Measurements from ENCODE around the gene KDM5A. TPM values are rescaled to one million over a fixed set of nuclear protein-coding genes. Genes with fewer than 3 reads are reported as not detected.

KDM5A gene
- polyA plus RNA-seq, 1 donor: 25.9 TPM

DNA sequence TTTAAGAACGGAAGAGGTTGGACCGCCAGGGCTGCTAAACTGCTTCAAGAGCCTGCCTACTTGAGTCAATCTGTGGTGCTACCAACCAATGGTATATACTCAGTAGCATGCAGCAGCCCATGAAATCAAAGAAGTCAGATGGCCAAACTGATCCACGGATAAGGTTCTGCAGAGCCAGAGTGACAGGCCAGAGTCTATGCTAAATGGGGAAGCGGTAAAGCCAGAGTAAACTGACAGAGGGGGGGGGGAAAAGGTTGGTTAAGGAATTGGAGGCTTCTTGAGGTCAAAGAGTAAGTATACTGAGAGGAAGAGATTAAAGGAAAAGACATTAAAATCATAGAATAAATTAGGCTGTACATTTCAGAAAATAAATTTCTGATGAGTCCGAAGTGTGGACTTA, 111.1 kb downstream of the KDM5A start:
- Histone ChIP-seq H3K4me3 (ENCODE audit: low read length) (no peak overlapping the region), H3K27me3 (ENCODE audit: control insufficient read depth, insufficient read depth, low read length) (no peaks in the 10 kb centered on the region), H3K36me3 (ENCODE audit: control insufficient read depth, insufficient read depth, low read length) (peaks cover 6% of the 10 kb centered on the region), H3K4me1 (ENCODE audit: control insufficient read depth, insufficient read depth, low read length) (no peaks in the 10 kb centered on the region), H3K27ac (ENCODE audit: low read length) (no peak overlapping the region), H3K9me3 (ENCODE audit: control insufficient read depth, low read depth, low read length) (no peaks in the 10 kb centered on the region)
- 100% methylated on average over 2 of the region's 5 CpGs for WGBS (ENCODE audit: insufficient coverage, low lambda C conversion rate)
- DNase-seq: no peak

DNA sequence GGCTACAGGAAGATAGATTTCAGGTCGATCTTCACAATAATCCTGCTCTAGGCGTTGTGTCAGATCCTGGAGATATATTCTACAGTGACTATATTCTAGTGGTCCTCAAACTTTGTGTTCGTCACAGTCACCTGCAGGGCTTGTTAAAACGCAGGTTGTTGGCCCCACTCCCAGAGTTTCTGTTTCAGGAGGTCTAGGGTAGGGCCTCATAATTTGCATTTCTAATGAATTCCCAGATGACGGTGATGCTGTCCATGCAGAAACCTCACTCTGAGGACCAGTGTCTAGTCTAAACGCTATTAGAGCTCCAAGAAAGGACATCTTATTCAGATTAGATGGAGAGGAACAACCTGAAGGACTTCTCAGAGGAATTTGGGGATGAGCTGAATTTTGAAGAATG, 113.3 kb downstream of the KDM5A start:
- Histone ChIP-seq H3K27ac (ENCODE audit: low read length) (no peak overlapping the region), H3K27me3 (ENCODE audit: control insufficient read depth, insufficient read depth, low read length) (no peaks in the 10 kb centered on the region), H3K4me1 (ENCODE audit: control insufficient read depth, insufficient read depth, low read length) (no peaks in the 10 kb centered on the region), H3K36me3 (ENCODE audit: control insufficient read depth, insufficient read depth, low read length) (no peaks in the 10 kb centered on the region), H3K4me3 (ENCODE audit: low read length) (no peak overlapping the region), H3K9me3 (ENCODE audit: control insufficient read depth, low read depth, low read length) (no peaks in the 10 kb centered on the region)
- DNase-seq: no peak
- WGBS (ENCODE audit: insufficient coverage, low lambda C conversion rate): 100% methylated on average over 2 of the region's 6 CpGs

DNA sequence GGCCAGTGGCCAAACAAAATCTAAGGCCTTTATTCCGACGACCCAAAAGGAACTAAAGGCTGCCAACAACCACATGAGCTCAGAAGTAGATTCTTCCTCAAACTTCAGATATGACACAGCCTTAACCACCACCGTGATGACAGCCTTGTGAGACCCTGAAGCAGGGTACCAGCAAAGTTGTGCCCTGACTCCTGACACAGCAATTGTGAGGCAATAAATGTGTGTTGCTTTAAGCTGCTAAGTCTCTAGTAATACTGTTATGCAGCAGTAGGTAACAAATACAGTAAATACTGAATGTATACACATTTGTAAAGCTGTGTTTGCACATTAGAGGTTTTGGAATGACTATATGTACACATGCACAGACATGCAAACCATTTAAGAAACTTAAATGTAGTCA, 115.7 kb downstream of the KDM5A start:
- peaks cover 3% of the 10 kb centered on the region for H3K27me3 ChIP-seq (ENCODE audit: control insufficient read depth, insufficient read depth, low read length)
- no peaks in the 10 kb centered on the region for H3K4me1 ChIP-seq (ENCODE audit: control insufficient read depth, insufficient read depth, low read length)
- no peaks in the 10 kb centered on the region for H3K36me3 ChIP-seq (ENCODE audit: control insufficient read depth, insufficient read depth, low read length)
- no peak overlapping the region for H3K27ac ChIP-seq (ENCODE audit: low read length)
- no peak for DNase-seq
- no peaks in the 10 kb centered on the region for H3K9me3 ChIP-seq (ENCODE audit: control insufficient read depth, low read depth, low read length)
- WGBS (ENCODE audit: insufficient coverage, low lambda C conversion rate): no CpG with 5 or more reads among the region's 3 CpGs
- H3K4me3 ChIP-seq (ENCODE audit: low read length): no peak overlapping the region

DNA sequence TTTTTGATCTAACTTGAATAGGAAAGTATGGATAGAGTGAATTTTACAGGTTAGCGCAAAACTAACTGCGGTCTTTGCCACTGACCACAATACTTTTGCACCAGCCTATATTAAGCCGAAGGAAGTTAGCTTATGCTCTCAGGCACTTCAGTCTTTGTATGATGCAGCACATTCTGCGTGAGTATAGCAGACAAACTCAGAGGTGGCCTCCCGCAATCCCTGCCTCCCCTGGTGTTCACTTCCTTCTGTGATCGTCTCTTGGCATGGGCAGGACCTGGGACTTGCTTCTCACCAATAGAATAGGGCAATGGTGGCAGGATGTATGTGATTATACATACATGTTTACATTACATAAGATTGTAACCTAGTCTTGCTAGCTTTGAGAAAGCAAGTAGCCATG, 116.2 kb downstream of the KDM5A start:
- H3K27ac ChIP-seq (ENCODE audit: low read length): no peak overlapping the region
- H3K27me3 ChIP-seq (ENCODE audit: control insufficient read depth, insufficient read depth, low read length): peaks cover 6% of the 10 kb centered on the region
- no peaks in the 10 kb centered on the region for H3K9me3 ChIP-seq (ENCODE audit: control insufficient read depth, low read depth, low read length)
- no peak overlapping the region for H3K4me3 ChIP-seq (ENCODE audit: low read length)
- no peaks in the 10 kb centered on the region for H3K36me3 ChIP-seq (ENCODE audit: control insufficient read depth, insufficient read depth, low read length)
- no CpG with 5 or more reads among the region's 6 CpGs for WGBS (ENCODE audit: insufficient coverage, low lambda C conversion rate)
- no peak for DNase-seq
- no peaks in the 10 kb centered on the region for H3K4me1 ChIP-seq (ENCODE audit: control insufficient read depth, insufficient read depth, low read length)

DNA sequence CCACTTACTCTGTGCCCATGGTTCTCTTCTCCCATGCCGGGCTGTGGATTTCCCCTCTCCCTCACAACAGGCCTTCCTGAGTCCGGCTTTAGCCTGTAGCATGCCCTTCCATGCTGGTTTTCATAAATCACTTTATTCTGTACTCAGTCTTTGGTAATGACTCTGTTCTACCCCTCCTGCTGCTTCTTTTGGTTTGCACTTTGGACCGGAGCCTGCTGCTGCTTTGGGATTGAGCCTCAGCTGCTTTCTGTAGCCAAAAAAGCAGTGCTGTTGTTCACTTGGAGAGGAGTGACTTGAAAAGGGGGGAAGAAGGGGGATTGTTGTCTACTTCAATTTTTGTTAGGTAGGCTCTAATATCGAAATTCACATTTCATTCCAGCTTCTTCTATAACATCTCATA, 118.0 kb downstream of the KDM5A start:
- DNase-seq: no peak
- Histone ChIP-seq H3K4me3 (ENCODE audit: low read length) (no peak overlapping the region), H3K27me3 (ENCODE audit: control insufficient read depth, insufficient read depth, low read length) (peaks cover 17% of the 10 kb centered on the region), H3K4me1 (ENCODE audit: control insufficient read depth, insufficient read depth, low read length) (no peaks in the 10 kb centered on the region), H3K36me3 (ENCODE audit: control insufficient read depth, insufficient read depth, low read length) (no peaks in the 10 kb centered on the region), H3K27ac (ENCODE audit: low read length) (no peak overlapping the region), H3K9me3 (ENCODE audit: control insufficient read depth, low read depth, low read length) (no peaks in the 10 kb centered on the region)
- 100% methylated on average over 1 of the region's 4 CpGs for WGBS (ENCODE audit: insufficient coverage, low lambda C conversion rate)

DNA sequence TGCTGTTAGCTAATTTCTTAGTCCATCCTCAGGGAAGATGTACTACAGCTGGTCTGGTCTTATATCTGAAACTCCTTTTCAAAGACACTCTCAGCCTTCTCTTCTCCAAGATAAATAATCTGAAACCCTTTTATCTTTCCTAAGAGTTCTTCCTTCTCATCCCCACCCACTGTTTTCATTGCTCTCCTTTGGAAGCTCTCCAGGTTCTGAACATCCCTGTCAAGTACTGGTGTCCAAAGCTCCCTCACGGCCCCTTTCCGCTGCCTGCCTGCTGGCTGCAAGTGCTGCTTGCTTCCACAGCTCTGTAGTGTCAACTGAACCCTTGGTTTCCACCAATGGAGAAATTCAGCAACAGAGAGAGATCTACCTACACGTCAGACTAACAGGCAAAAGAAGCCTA, 119.9 kb downstream of the KDM5A start:
- no peak overlapping the region for H3K27ac ChIP-seq (ENCODE audit: low read length)
- no peaks in the 10 kb centered on the region for H3K9me3 ChIP-seq (ENCODE audit: control insufficient read depth, low read depth, low read length)
- H3K27me3 ChIP-seq (ENCODE audit: control insufficient read depth, insufficient read depth, low read length): peaks cover 17% of the 10 kb centered on the region
- no peak for DNase-seq
- no peaks in the 10 kb centered on the region for H3K36me3 ChIP-seq (ENCODE audit: control insufficient read depth, insufficient read depth, low read length)
- no peak overlapping the region for H3K4me3 ChIP-seq (ENCODE audit: low read length)
- no peaks in the 10 kb centered on the region for H3K4me1 ChIP-seq (ENCODE audit: control insufficient read depth, insufficient read depth, low read length)
- no CpG with 5 or more reads among the region's 3 CpGs for WGBS (ENCODE audit: insufficient coverage, low lambda C conversion rate)

DNA sequence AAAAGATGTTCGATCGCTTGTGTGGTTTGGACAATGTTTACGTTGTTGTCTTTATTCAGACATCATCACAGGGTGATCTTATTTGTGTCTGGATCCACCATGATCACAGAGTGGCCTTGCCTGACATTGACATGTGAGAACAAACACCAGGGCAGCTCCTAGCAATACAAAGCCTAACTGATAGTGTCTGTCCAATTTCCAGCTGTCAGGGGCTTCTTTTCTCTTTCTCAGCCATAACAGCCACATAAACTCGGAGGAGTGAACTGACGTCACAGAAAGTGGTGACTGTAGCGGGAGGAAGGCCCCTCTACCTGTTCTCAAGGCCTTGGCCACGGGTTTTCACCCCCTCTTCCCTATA, 120.7 kb downstream of the KDM5A start:
- 36% methylated on average over 4 of the region's 7 CpGs for WGBS (ENCODE audit: insufficient coverage, low lambda C conversion rate)
- H3K4me1 ChIP-seq (ENCODE audit: control insufficient read depth, insufficient read depth, low read length): no peaks in the 10 kb centered on the region
- peaks cover 21% of the 10 kb centered on the region for H3K27me3 ChIP-seq (ENCODE audit: control insufficient read depth, insufficient read depth, low read length)
- no peaks in the 10 kb centered on the region for H3K36me3 ChIP-seq (ENCODE audit: control insufficient read depth, insufficient read depth, low read length)
- no peaks in the 10 kb centered on the region for H3K9me3 ChIP-seq (ENCODE audit: control insufficient read depth, low read depth, low read length)
- no peak overlapping the region for H3K27ac ChIP-seq (ENCODE audit: low read length)
- DNase-seq: no peak
- H3K4me3 ChIP-seq (ENCODE audit: low read length): no peak overlapping the region

DNA sequence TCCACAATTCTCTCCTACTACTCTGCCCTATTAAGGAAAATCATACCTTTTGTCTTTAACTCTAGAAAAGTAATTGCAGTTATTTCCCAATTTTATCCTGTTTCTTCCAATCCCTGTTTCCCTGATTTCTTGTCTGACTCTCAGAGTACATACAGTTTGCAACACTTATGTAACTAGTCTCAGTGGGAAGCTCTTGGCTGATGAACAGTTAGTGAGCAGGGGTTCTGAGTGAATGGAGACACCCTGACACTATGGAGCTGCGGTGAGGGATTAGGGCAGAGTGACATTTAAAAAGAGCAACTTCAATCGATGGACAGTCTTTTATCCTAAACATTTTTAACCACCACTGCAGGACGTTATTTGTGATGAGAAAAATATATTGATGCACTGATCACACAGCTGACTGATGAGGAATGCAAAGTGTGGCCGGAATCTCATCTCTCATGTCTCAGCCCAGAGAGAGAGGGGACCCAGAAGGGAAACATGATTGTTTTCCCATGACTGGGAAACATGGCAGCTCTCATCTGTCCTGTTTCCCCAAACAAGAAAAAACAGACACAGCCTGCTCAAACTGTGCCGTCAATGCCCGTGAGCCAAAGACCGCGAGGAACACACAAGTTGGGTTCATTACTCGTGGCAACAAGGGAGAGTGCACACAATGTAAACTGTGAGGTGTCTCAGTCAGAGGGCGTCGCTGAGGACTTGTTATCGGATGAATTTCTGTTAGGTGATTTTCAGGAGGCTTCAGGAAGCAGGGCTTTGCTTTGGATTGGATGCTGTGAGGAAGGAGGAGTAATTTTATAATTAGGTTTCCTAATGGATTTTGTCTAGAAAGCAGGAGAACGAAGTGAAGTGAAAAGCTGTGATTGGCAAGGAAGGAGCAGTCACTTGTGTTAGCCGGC, 121.3 kb downstream of the KDM5A start:
- Histone ChIP-seq H3K4me3 (ENCODE audit: low read length) (no peak overlapping the region), H3K36me3 (ENCODE audit: control insufficient read depth, insufficient read depth, low read length) (no peaks in the 10 kb centered on the region), H3K27me3 (ENCODE audit: control insufficient read depth, insufficient read depth, low read length) (peaks cover 24% of the 10 kb centered on the region), H3K9me3 (ENCODE audit: control insufficient read depth, low read depth, low read length) (no peaks in the 10 kb centered on the region), H3K27ac (ENCODE audit: low read length) (no peak overlapping the region), H3K4me1 (ENCODE audit: control insufficient read depth, insufficient read depth, low read length) (no peaks in the 10 kb centered on the region)
- whole genome bisulfite sequencing (ENCODE audit: insufficient coverage, low lambda C conversion rate): 60% methylated on average over 1 of the region's 14 CpGs
- no peak for DNase-seq

DNA sequence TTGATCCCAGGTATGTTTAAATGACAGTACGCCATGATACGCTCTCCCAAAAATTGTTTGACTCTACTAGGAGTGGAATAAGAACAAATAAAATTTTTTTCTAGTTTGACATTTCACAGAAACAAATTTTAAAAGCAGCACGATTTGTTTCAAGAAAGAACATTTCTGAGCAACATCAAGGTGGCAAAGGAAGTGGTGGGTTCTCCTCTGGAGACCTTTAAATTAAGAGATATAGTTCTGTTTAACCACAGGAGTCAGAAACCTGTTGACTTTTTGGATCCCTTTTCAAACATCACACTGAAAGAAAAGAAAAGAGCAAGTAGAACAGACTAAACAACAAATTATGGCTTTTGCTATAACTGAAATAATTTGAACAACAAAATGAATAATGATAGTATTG, 124.0 kb downstream of the KDM5A start:
- no peaks in the 10 kb centered on the region for H3K36me3 ChIP-seq (ENCODE audit: control insufficient read depth, insufficient read depth, low read length)
- no peak for DNase-seq
- WGBS (ENCODE audit: insufficient coverage, low lambda C conversion rate): 100% methylated on average over 2 of the region's 3 CpGs
- peaks cover 36% of the 10 kb centered on the region for H3K27me3 ChIP-seq (ENCODE audit: control insufficient read depth, insufficient read depth, low read length)
- H3K4me1 ChIP-seq (ENCODE audit: control insufficient read depth, insufficient read depth, low read length): no peaks in the 10 kb centered on the region
- no peak overlapping the region for H3K4me3 ChIP-seq (ENCODE audit: low read length)
- no peaks in the 10 kb centered on the region for H3K9me3 ChIP-seq (ENCODE audit: control insufficient read depth, low read depth, low read length)
- H3K27ac ChIP-seq (ENCODE audit: low read length): no peak overlapping the region

DNA sequence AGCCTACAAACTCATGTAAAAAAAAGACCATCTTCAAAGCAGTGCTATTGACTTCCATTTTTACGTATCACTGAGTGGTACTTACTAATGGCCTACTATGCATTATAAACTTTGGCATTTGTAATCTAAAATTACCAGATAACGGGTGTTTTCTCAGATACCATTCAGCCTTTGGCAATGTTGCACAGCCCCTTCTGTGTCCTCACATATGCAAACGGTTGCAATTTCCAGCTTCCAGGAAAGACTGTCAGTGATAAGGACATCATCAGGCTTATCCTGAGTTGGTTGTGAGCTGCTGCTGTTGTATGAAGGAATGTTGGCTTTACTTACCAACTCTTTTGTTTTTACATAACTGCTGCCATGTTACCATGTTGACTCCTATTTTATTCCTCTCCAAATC, 124.9 kb downstream of the KDM5A start:
- Histone ChIP-seq H3K4me3 (ENCODE audit: low read length) (no peak overlapping the region), H3K27me3 (ENCODE audit: control insufficient read depth, insufficient read depth, low read length) (peaks cover 41% of the 10 kb centered on the region), H3K4me1 (ENCODE audit: control insufficient read depth, insufficient read depth, low read length) (no peaks in the 10 kb centered on the region), H3K36me3 (ENCODE audit: control insufficient read depth, insufficient read depth, low read length) (no peaks in the 10 kb centered on the region), H3K27ac (ENCODE audit: low read length) (no peak overlapping the region), H3K9me3 (ENCODE audit: control insufficient read depth, low read depth, low read length) (no peaks in the 10 kb centered on the region)
- DNase-seq: peak in 1 of 2 donors; percentile 26
- WGBS (ENCODE audit: insufficient coverage, low lambda C conversion rate): no CpG with 5 or more reads among the region's 3 CpGs

DNA sequence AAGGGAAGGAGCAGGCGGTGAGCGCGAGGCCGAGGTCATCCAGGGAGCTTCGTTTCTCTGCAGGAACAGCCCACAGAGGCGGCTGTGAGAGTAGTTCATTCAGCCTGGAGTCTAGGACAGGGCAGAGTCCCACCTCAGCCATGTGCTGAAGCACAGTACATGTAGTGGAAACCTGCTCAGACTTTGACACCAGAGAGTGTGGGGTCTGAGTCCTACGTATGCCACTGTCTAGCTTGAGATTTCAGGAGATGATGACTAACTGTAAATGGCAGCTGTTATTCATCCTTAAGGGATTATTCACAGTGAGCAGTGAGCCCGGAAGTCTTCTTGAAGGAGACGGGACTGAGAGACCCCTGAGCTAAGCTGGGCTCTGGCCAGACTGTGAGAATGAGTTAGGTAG, 125.5 kb downstream of the KDM5A start:
- H3K4me3 ChIP-seq (ENCODE audit: low read length): no peak overlapping the region
- no peak overlapping the region for H3K27ac ChIP-seq (ENCODE audit: low read length)
- WGBS (ENCODE audit: insufficient coverage, low lambda C conversion rate): no CpG with 5 or more reads among the region's 9 CpGs
- H3K9me3 ChIP-seq (ENCODE audit: control insufficient read depth, low read depth, low read length): no peaks in the 10 kb centered on the region
- H3K4me1 ChIP-seq (ENCODE audit: control insufficient read depth, insufficient read depth, low read length): no peaks in the 10 kb centered on the region
- no peaks in the 10 kb centered on the region for H3K36me3 ChIP-seq (ENCODE audit: control insufficient read depth, insufficient read depth, low read length)
- H3K27me3 ChIP-seq (ENCODE audit: control insufficient read depth, insufficient read depth, low read length): peaks cover 41% of the 10 kb centered on the region
- DNase-seq: peak in 1 of 2 donors; percentile 10

Measured in large intestine (tissue), 3 donors.